Keratinocyte (primary cell): ENCODE measurements around the gene DNAH8. TPM values are rescaled to one million over a fixed set of nuclear protein-coding genes. Genes with fewer than 3 reads are reported as not detected.

Experiments
- DNase-seq: peaks from one replicate; pipeline ENCODE4 v3.0.0-alpha.2; 2011; ENCODE audit warnings: low read depth, missing footprints, low spot score
- FAIRE-seq: peaks from 2 replicates; lab custom pipeline; 2011; peaks lifted over from hg19 to GRCh38; lab: Jason Lieb, UNC
- H2AFZ ChIP-seq: 2 replicates; pipeline ENCODE4 v1.6.0; 2012; ENCODE audit warnings: low read length, control low read depth, inconsistent platforms; ENCODE audit not compliant: control insufficient read depth
- H3K27ac ChIP-seq: 2 replicates; pipeline ENCODE4 v1.5.1; 2011; ENCODE audit warnings: low read length; ENCODE audit not compliant: control insufficient read depth, insufficient read depth
- H3K27me3 ChIP-seq: 3 replicates; pipeline ENCODE4 v1.6.0; 2011; ENCODE audit warnings: low read length; ENCODE audit not compliant: control insufficient read depth, insufficient read depth; ENCODE audit errors: extremely low read depth
- H3K36me3 ChIP-seq, 2 experiments: 2 replicates in 1 of 2; 3 replicates in 1 of 2; pipeline ENCODE4 v1.5.1; 2011; ENCODE audit warnings: low read length in 2 of 2, mild to moderate bottlenecking in 1 of 2; ENCODE audit not compliant: control insufficient read depth in 2 of 2, insufficient read depth in 2 of 2; ENCODE audit errors: extremely low read depth in 1 of 2
- H3K4me1 ChIP-seq: 3 replicates; pipeline ENCODE4 v1.5.1; 2011; ENCODE audit warnings: low read length; ENCODE audit not compliant: control insufficient read depth, insufficient read depth; ENCODE audit errors: extremely low read depth
- H3K4me2 ChIP-seq: 3 replicates; pipeline ENCODE4 v1.6.0; 2011; ENCODE audit warnings: low read depth, low read length; ENCODE audit not compliant: control insufficient read depth, insufficient read depth; ENCODE audit errors: extremely low read depth
- H3K4me3 ChIP-seq, 3 experiments: fragments of 200-600 bp in 1 of 3; sonication (generic) in 1 of 3; 2 replicates in 2 of 3; 3 replicates in 1 of 3; pipeline ENCODE4 v1.5.1; 2011 to 2016; ENCODE audit warnings: low read length in 3 of 3, mild to moderate bottlenecking in 3 of 3, control low read depth in 2 of 3, inconsistent platforms in 1 of 3, low read depth in 1 of 3, mixed read lengths in 1 of 3, mixed run types in 1 of 3, moderate library complexity in 1 of 3; ENCODE audit not compliant: control insufficient read depth in 2 of 3, insufficient read depth in 2 of 3; ENCODE audit errors: extremely low read depth in 1 of 3
- H3K79me2 ChIP-seq: 2 replicates; pipeline ENCODE4 v1.6.0; 2012; ENCODE audit warnings: low read length; ENCODE audit not compliant: control insufficient read depth, insufficient read depth
- H3K9ac ChIP-seq: 3 replicates; pipeline ENCODE4 v1.6.0; 2011; ENCODE audit warnings: low read length; ENCODE audit not compliant: control insufficient read depth, insufficient read depth; ENCODE audit errors: extremely low read depth
- H3K9me1 ChIP-seq: 3 replicates; pipeline ENCODE4 v1.6.0; 2011; ENCODE audit warnings: low read length; ENCODE audit not compliant: control insufficient read depth, insufficient read depth; ENCODE audit errors: extremely low read depth
- H3K9me3 ChIP-seq: 2 replicates; pipeline ENCODE4 v1.5.1; 2012; ENCODE audit warnings: low read depth, low read length; ENCODE audit not compliant: control insufficient read depth
- H4K20me1 ChIP-seq: 3 replicates; pipeline ENCODE4 v1.6.0; 2011; ENCODE audit warnings: low read length; ENCODE audit not compliant: control insufficient read depth, insufficient read depth; ENCODE audit errors: extremely low read depth
- EZH2 ChIP-seq: IDR thresholded peaks from one replicate; pipeline ENCODE4 v1.6.1; 2012; ENCODE audit warnings: inconsistent platforms, mild to moderate bottlenecking, low read length, moderate library complexity
- dilution Hi-C: fragments of 300-500 bp; cut with MboI; formaldehyde crosslinking; loops from one replicate; pipeline ENCODE4 v1.7.0; 2020; ENCODE audit warnings: low sequenced_read_pairs; ENCODE audit not compliant: extremely low pct_ligation_motif_present
- polyA plus RNA-seq, 5 experiments: library from polyadenylated mRNA; depleted of rRNA in 3 of 5; stranded (reverse) in 3 of 5; stranded (forward) in 1 of 5; unstranded in 1 of 5; fragments of >200 nt; gene quantifications; 1 replicate in 1 of 5; 2 replicates in 3 of 5; 3 replicates in 1 of 5; pipeline versions ENCODE4 v1.2.1 to v1.2.3, GENCODE V29; 2011 to 2012; ENCODE audit warnings: missing spikeins in 2 of 5, low read depth in 1 of 5, low replicate concordance in 1 of 5
- TF ChIP-seq, protein P1 (sequence below), 3 experiments: IDR thresholded peaks in 1 of 3; conservative IDR thresholded peaks in 1 of 3; optimal IDR thresholded peaks in 1 of 3; 2 replicates in 2 of 3; 3 replicates in 1 of 3; pipeline versions ENCODE3 to v1.5.1; 2011; ENCODE audit warnings: low read length in 3 of 3, mild to moderate bottlenecking in 3 of 3, moderate library complexity in 2 of 3, control low read depth in 1 of 3, inconsistent platforms in 1 of 3; ENCODE audit not compliant: insufficient read depth in 2 of 3; ENCODE audit errors: extremely low read depth in 1 of 3

DNAH8 gene
- polyA plus RNA-seq, 1 donor (not counting 4 experiments of a cell fraction or from before 2014, with no cell fraction given), result 0.01 TPM

DNA sequence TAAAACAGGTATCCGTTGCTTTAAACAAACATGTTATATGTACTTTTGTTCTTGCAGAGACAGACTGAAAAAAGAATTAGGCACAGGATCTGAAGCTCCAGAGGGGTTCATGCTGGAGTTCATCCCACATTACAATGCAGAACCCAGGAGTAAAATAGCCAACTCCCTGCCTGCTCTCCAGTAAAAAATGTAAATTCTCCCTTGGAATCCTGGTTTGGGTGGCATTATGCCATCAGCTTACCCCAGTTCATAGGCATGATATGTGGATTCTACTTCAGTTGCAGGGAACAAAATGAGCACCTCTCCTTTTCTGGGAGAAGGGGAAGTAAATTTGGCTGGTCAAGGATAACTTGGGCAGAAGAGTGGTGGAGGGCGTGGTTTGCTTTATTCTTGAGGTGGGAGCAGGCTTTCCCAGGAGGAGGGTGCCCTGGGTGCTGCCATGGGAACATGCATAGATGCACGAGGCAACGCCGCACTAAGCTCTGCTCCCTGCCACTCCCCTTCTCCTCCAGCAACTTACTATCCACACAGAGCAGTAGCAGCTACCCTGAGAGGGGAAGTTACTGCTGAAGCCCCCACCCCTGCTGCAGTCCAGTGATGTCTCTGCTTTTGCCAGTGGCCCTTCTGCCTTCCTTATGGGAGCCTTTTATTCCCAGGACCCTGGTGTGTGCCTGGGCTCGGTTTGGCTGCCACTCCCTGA lies 261.8 kb downstream of the DNAH8 start:
- Histone ChIP-seq H3K27ac (no peak overlapping the region), H3K36me3 (no peaks in the 10 kb centered on the region), H2AFZ (no peak overlapping the region), H3K9me1 (no peaks in the 10 kb centered on the region), H3K4me3 (no peak overlapping the region), H3K4me1 (no peaks in the 10 kb centered on the region), H3K79me2 (no peaks in the 10 kb centered on the region), H3K9me3 (no peaks in the 10 kb centered on the region), H3K4me2 (no peak overlapping the region), H3K9ac (no peak overlapping the region), H3K27me3 (peaks cover 25% of the 10 kb centered on the region), H4K20me1 (no peaks in the 10 kb centered on the region)
- DNase-seq, result no peak
- no peak for TF ChIP-seq EZH2
- TF ChIP-seq, protein P1, sequence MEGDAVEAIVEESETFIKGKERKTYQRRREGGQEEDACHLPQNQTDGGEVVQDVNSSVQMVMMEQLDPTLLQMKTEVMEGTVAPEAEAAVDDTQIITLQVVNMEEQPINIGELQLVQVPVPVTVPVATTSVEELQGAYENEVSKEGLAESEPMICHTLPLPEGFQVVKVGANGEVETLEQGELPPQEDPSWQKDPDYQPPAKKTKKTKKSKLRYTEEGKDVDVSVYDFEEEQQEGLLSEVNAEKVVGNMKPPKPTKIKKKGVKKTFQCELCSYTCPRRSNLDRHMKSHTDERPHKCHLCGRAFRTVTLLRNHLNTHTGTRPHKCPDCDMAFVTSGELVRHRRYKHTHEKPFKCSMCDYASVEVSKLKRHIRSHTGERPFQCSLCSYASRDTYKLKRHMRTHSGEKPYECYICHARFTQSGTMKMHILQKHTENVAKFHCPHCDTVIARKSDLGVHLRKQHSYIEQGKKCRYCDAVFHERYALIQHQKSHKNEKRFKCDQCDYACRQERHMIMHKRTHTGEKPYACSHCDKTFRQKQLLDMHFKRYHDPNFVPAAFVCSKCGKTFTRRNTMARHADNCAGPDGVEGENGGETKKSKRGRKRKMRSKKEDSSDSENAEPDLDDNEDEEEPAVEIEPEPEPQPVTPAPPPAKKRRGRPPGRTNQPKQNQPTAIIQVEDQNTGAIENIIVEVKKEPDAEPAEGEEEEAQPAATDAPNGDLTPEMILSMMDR (optimal IDR thresholded peaks at IDR 0.05 in 1 of 3, IDR thresholded peaks at IDR 0.05 in 1 of 3, conservative IDR thresholded peaks at IDR 0.05 in 1 of 3; ENCODE audit: extremely low read depth in 1 of 3, insufficient read depth in 2 of 3, low read length in 3 of 3), result no peak
- no peak for FAIRE-seq
- dilution Hi-C loops, result no loop called here

DNA sequence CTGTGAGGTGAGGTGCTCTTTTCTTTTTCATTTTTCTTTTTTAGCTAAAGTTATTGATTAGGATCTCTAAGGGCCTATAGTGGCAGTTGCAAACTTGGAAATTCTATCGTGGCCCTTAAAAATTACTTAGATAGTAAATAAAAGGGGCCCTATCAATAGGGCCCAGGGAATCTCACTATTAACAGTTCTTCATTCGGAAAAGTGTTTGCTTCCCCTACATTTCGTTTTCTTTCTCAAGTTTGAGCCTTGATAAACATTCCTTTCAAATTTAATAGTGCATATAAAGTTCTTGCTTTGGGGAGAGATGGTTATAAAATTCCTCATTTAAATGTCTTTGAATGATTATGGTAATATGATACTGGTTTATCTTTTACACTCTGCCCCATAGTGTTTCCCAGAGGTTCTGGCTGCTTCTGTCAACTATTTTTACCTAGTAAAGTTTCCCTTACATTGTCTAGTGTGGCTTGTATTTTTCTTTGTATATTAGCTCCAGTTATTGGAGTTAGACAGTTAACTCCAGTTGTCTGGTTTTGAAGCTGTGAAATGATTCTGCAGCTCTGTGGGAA lies 263.1 kb downstream of the DNAH8 start:
- H3K4me1 ChIP-seq, result no peaks in the 10 kb centered on the region
- H3K9me1 ChIP-seq, result no peaks in the 10 kb centered on the region
- no peak for DNase-seq
- no peaks in the 10 kb centered on the region for H3K79me2 ChIP-seq
- no peak overlapping the region for H3K4me2 ChIP-seq
- FAIRE-seq, result no peak
- H3K36me3 ChIP-seq, result no peaks in the 10 kb centered on the region
- H3K27me3 ChIP-seq, result peaks cover 25% of the 10 kb centered on the region
- TF ChIP-seq, protein P1 (optimal IDR thresholded peaks at IDR 0.05 in 1 of 3, IDR thresholded peaks at IDR 0.05 in 1 of 3, conservative IDR thresholded peaks at IDR 0.05 in 1 of 3; ENCODE audit: extremely low read depth in 1 of 3, insufficient read depth in 2 of 3, low read length in 3 of 3), result no peak
- no peak for TF ChIP-seq EZH2
- H3K9ac ChIP-seq, result no peak overlapping the region
- no peak overlapping the region for H3K27ac ChIP-seq
- dilution Hi-C loops, result no loop called here
- H3K4me3 ChIP-seq, result no peak overlapping the region
- no peaks in the 10 kb centered on the region for H3K9me3 ChIP-seq
- H2AFZ ChIP-seq, result no peak overlapping the region
- H4K20me1 ChIP-seq, result no peaks in the 10 kb centered on the region
